Anterior cingulate cortex (tissue), 58 donors: ENCODE measurements around the gene NBPF9.
"Not testable (repeated sequence)": the region's sequence is repeated elsewhere in the genome, so short reads cannot be mapped to it uniquely, and the experiment has no call there.

ENCODE experiments used
- DNase-seq, 58 donors: peaks; one replicate each; lab custom pipeline; 2025; lab: John Stamatoyannopoulos, UW

NBPF9 gene, protein sequence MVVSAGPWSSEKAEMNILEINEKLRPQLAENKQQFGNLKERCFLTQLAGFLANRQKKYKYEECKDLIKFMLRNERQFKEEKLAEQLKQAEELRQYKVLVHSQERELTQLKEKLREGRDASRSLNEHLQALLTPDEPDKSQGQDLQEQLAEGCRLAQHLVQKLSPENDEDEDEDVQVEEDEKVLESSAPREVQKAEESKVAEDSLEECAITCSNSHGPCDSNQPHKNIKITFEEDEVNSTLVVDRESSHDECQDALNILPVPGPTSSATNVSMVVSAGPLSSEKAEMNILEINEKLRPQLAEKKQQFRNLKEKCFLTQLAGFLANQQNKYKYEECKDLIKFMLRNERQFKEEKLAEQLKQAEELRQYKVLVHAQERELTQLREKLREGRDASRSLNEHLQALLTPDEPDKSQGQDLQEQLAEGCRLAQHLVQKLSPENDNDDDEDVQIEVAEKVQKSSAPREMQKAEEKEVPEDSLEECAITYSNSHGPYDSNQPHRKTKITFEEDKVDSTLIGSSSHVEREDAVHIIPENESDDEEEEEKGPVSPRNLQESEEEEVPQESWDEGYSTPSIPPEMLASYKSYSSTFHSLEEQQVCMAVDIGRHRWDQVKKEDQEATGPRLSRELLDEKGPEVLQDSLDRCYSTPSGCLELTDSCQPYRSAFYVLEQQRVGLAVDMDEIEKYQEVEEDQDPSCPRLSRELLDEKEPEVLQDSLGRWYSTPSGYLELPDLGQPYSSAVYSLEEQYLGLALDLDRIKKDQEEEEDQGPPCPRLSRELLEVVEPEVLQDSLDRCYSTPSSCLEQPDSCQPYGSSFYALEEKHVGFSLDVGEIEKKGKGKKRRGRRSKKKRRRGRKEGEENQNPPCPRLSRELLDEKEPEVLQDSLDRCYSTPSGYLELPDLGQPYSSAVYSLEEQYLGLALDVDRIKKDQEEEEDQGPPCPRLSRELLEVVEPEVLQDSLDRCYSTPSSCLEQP (N-terminal part only)

GRCh38 chr1:149103109-149104081 is at the start of gene NBPF9:
TSS of gene NBPF9 (minus strand) at chr1:149103551. CDS start at chr1:149082139, 21,412 bp downstream.
- DNase-seq, result peak in 33 of 58 donors; percentile 0 to 62 (median 15)

DNA sequence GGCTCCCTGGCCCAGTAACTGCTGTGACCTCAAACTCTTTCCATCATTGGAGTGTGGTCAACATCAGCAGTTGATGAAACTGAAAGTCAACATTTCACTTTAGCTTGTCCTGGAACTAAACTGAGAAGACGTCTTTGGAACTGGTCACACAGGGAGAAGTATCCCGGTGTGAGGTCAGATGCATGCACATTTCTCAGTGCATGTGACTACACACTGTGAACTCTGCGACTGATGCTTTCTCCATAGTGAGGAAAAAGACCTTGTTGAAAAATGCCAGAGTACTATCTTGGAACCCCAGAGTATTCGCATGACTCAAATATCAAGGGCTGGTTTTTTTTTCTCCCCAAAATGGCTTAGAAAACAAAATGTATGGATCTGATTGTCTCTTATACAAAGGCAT is 46.6 kb upstream of the NBPF9 start:
- not testable (repeated sequence) for DNase-seq

- not testable (repeated sequence) for DNase-seq
These were observed 34.2 kb upstream of the NBPF9 start for GRCh38 chr1:149137585-149137984.

DNA sequence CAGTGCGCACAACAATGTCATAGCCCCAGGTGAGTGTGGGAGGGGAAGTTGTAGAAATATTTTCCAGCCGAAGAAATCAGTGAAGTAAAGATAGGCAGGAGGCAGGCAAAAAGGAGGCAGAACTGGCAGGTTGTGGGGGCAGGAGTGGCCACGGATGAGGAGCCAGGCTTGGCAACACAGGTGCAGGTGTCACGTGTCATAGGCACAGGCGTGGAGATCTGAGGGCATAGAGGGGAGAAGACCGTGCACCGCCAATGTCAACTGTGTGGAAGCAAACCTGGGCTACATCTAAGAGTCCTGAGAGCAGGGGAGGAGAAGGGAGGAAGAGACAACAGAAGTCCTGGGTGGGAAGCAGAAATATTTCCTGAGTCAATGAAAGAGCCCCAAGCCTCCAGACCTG is 27.6 kb upstream of the NBPF9 start:
- DNase-seq, result not testable (repeated sequence)

GRCh38 chr1:149129245-149129644 is 25.9 kb upstream of the NBPF9 start:
- not testable (repeated sequence) for DNase-seq

DNA sequence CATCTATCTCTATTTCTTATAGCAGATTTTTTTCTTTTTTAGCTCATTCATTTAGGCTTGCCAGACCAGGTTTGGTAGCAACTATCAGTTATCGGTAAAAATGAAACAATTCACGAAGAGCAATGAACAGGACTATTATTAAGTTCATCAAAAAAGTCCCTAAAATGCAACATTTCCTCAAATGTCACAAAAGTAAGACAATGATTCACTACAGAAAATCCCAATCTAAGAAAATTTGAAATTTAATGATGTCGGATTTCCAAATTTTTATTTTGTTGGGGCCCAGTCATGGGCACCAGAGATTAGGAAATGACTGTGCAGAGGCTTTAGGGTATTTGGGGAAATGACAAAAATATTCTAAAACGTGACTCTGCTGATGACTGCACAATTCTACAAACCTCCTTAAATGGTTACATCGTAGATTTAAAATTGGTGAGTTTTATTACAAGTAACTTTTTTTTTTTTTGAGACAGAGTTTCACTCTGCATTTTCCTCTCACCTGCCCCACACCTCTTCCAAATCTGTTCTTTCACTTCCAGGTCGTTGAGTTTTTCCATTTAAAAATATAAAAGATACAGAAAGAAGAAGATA is 23.3 kb upstream of the NBPF9 start:
- not testable (repeated sequence) for DNase-seq

DNA sequence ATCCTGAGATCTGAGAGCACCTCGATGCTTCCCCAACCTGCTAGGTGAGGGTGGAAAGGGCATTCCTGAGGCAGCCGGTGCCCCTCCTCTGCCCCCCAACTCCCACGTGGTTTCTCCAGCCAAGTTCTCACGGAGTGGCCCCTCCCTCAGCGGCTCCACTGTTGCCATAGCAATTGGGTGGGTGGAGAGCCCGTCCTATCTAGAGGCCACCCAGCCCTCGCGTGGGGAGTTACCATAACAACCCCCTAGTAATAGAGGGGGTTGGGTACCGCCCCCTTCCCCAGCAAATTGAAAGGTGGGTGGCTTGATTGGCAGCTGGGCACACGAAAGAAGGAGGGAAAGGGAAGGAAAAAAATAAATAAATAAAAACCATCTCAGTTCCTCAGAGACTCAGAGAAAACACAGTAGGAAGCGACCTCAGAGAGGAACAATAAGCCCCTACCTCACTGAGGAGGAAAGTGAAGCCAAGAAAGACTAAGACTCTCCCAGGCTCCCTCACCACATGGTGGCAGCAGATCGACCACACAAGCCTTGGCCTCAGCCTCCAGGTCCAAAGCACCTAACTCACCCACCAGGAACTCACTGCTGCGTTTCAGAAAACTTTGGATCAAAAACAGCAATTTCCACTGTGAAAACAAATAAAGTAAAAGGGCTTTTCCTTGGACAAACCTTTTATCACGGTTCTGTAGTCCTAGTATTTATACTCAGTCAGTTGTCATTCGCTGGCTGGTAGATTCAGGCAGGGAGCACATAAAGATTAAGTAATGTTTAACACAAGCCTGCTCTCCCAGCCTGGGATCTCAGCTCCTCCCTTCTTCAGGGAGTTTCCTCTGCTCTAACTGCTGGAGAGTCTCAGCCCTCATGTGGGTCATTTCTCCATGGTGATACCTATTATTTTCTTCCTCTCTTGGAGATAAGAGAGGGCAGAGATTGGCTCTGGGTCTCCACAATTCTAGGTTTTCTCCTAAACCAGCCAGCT is 20.9 kb upstream of the NBPF9 start:
- peak in 18 of 58 donors; percentile 0 to 22 (median 4) for DNase-seq

DNA sequence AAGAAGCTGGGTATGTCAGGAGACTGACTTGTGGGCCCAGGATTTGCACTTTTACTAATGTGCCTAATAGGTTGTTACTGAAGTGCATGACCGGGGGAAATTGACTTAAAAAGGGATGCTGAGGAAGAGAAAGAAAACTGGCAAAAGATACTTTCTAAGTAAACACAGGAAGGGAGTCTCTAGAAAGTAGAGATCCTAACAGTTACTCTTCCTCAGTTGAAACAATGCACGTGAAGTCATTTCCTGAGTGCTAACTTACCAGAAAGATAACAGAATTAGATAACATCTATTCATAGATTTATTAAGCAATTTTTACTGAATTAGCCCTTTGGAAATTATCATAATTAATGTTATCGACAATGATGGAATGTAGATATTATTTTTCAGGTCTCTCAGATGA is 9.5 kb upstream of the NBPF9 start:
- not testable (repeated sequence) for DNase-seq

- DNase-seq, result not testable (repeated sequence)
These were observed 7.0 kb upstream of the NBPF9 start for GRCh38 chr1:149110343-149110742.

- not testable (repeated sequence) for DNase-seq
These were observed 777 bp downstream of the NBPF9 start for GRCh38 chr1:149102574-149102973.

GRCh38 chr1:149098276-149098675 is 5.1 kb downstream of the NBPF9 start:
- not testable (repeated sequence) for DNase-seq

- not testable (repeated sequence) for DNase-seq
These were observed 10.2 kb downstream of the NBPF9 start for GRCh38 chr1:149093155-149093554.

DNA sequence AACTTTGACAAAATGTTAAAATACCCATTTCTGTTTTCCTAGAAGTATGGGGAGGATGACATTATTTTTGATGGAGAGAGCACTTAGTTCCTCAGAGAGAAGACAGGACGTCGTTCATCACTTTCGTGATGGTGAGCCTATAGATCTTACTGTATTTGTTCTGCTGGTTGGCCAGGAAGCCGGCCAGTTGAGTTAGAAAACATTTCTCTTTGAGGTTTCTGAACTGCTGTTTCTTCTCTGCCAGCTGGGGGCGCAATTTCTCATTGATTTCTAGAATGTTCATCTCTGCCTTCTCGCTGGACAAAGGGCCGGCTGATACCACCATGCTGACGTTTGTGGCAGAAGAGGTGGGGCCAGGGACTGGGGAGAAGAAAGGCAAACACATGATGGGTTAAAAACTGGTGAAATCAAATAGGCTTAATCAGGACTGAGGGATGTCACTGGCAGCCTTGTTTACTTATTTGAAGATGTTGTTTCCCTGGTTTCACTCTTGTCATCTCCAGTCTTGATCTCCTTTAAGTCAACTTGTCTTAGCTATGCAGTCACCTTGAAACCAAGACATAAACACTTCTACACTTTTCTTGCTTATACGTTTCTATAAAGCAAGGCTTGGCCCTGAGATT is 27.7 kb downstream of the NBPF9 start:
- not testable (repeated sequence) for DNase-seq

GRCh38 chr1:149064611-149065010 is 38.7 kb downstream of the NBPF9 start:
- DNase-seq, result not testable (repeated sequence)

DNA sequence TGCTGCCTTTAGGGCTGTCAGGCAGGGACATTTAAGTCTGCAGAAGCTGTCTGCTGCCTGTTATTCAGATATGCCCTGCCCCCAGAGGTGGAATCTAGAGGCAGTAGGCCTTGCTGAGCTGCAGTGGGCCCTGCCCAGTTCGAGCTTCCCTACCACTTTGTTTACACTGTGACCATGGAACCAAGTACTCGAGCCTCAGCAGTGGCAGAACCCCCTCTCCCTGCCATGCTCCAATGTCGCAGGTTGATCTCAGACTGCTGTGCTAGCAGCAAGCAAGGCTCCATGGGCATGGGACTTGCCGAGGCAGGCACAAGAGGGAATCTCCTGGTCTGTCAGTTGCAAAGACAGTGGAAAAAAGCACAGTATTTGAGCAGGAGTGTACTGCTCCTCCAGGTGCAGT is 60.3 kb downstream of the NBPF9 start:
- DNase-seq, result not testable (repeated sequence)

- not testable (repeated sequence) for DNase-seq
These were observed 69.4 kb downstream of the NBPF9 start for GRCh38 chr1:149033916-149034315.

- not testable (repeated sequence) for DNase-seq
These were observed 79.0 kb downstream of the NBPF9 start for GRCh38 chr1:149024327-149024726.

GRCh38 chr1:149018577-149018976 is 84.8 kb downstream of the NBPF9 start:
- not testable (repeated sequence) for DNase-seq
